Measurements from ENCODE around the gene SIN3A.

SIN3A gene

DNA sequence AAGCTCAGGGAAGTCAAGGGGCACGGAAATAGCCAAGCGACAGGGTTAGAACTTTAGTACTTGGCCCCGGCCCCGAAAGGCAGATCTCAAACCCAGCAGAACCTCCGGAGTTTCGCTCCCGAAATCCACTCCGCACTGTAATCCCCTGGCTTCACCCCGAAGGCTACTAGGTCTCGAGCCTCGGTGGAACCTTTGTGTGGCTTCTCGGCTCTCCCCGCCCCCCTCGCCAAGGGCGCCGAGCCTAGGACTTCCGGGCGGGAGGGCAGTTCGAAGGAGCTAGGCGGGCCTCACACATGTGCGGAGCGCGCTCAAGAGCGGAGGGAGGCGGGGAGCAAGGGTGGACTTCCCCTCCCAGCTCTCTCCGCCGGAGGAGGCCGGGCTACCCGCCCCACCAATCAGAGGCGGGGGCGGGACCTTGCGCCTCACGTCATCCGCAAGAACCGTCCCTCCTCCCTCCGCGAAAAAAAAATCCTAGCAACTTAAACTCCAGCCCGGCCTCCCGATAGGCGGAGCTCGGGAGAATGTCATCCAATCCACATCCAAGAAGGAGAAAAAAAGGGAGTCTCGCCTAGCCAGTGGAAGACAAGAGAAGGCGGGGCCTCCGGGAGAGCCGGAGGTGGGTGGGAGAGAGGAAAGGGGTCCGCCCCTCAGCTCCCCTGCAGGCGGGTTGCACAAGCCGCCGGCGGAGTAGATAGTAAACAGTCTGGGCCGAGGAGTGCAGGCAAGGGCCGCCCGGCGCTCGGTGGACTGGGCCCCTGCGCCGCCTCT is 2.4 kb upstream of the SIN3A start:
- H3K4me3 ChIP-seq (ENCODE audit: severe bottlenecking), result peak overlapping the region; percentile 75
- DNase-seq (ENCODE audit: low spot score) (peak; percentile 100), ATAC-seq (ENCODE audit: low read depth) (peak; percentile 35)
- H3K36me3 ChIP-seq (ENCODE audit: low read depth), result no peaks in the 10 kb centered on the region
- no peaks in the 10 kb centered on the region for H3K9me3 ChIP-seq (ENCODE audit: severe bottlenecking)
- H3K27me3 ChIP-seq (ENCODE audit: insufficient read depth, poor library complexity, severe bottlenecking), result no peaks in the 10 kb centered on the region
- peaks cover 6% of the 10 kb centered on the region for H3K4me1 ChIP-seq (ENCODE audit: insufficient read depth, poor library complexity, severe bottlenecking)
- TF ChIP-seq, protein P1, sequence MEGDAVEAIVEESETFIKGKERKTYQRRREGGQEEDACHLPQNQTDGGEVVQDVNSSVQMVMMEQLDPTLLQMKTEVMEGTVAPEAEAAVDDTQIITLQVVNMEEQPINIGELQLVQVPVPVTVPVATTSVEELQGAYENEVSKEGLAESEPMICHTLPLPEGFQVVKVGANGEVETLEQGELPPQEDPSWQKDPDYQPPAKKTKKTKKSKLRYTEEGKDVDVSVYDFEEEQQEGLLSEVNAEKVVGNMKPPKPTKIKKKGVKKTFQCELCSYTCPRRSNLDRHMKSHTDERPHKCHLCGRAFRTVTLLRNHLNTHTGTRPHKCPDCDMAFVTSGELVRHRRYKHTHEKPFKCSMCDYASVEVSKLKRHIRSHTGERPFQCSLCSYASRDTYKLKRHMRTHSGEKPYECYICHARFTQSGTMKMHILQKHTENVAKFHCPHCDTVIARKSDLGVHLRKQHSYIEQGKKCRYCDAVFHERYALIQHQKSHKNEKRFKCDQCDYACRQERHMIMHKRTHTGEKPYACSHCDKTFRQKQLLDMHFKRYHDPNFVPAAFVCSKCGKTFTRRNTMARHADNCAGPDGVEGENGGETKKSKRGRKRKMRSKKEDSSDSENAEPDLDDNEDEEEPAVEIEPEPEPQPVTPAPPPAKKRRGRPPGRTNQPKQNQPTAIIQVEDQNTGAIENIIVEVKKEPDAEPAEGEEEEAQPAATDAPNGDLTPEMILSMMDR (IDR thresholded peaks at IDR 0.05; ENCODE audit: poor library complexity, severe bottlenecking), result no peak
- peak overlapping the region; percentile 89 for H3K27ac ChIP-seq (ENCODE audit: poor library complexity, severe bottlenecking)

DNA sequence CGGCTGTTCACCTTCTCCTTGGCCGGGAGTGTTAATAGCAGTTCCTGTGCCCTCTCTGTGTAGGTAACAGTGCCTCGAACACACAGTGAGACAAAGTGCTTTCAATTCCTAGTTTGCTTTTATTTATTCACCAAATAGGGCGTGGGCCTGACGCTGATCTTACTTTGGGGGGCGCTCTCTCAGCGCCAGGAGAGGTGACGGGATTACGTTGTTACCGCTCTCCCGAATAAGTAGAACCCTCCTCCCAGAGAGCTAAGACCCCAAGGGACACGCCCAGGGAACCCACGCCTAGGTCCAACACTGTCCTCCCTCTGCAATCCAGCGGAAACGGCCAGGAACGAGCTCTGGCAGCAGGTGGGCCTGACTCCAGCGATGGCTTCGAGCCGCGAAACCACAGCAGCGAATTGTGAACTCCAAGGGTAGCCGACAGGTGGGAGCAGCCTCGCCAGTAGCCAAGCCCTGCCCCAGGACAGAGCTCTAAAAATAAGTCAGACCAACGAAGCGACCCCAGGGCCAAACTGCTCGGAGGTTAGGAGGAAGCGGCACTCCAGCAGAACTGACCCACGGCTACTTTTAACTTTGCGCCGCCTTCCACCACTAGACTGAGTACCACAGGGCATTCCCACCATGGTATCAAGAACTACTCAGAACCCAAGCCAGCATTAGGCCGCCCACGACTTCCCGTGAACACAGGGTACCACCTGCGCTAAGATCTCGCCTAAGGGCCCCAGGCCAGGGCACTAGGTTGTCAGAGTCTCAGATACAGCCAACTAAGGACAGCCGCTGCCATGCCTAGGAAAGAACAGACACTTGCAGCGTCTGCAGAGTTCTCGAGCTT is 1.6 kb upstream of the SIN3A start:
- no peaks in the 10 kb centered on the region for H3K9me3 ChIP-seq (ENCODE audit: severe bottlenecking)
- ATAC-seq (ENCODE audit: low read depth) (no peak), DNase-seq (ENCODE audit: low spot score) (peak; percentile 82)
- H3K4me3 ChIP-seq (ENCODE audit: severe bottlenecking), result peak overlapping the region; percentile 75
- H3K36me3 ChIP-seq (ENCODE audit: low read depth), result no peaks in the 10 kb centered on the region
- H3K27me3 ChIP-seq (ENCODE audit: insufficient read depth, poor library complexity, severe bottlenecking), result no peaks in the 10 kb centered on the region
- TF ChIP-seq, protein P1 (IDR thresholded peaks at IDR 0.05; ENCODE audit: poor library complexity, severe bottlenecking), result peak; percentile 30
- peaks cover 6% of the 10 kb centered on the region for H3K4me1 ChIP-seq (ENCODE audit: insufficient read depth, poor library complexity, severe bottlenecking)
- H3K27ac ChIP-seq (ENCODE audit: poor library complexity, severe bottlenecking), result peak overlapping the region; percentile 89

DNA sequence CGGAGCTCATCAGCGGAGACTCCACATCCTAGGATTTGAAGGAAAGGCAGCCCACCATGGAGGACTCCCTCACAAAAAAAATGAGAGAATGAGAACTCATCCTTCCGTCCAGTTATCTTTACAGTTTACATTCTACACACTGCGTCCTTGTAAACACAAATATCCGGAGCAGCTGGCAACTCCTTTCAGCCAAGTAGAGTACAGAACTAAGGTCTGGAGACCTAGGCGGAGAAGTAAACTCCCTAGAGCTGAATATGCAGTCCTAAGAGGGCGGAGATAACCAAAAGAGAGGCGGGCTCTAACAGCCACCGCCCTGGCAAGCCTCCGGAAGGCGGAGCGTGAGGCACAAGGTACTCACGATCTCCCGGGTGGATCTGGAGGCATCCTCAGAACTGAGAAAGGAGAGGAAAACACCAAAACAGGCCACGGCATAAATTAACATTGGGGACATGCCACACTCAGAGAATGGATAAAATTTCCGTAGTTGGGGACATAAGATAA is 924 bp upstream of the SIN3A start:
- H3K4me1 ChIP-seq (ENCODE audit: insufficient read depth, poor library complexity, severe bottlenecking), result peaks cover 6% of the 10 kb centered on the region
- H3K27ac ChIP-seq (ENCODE audit: poor library complexity, severe bottlenecking), result peak overlapping the region; percentile 89
- H3K9me3 ChIP-seq (ENCODE audit: severe bottlenecking), result no peaks in the 10 kb centered on the region
- peaks cover 2% of the 10 kb centered on the region; the same call in 1 of the 2 replicates for H3K36me3 ChIP-seq (ENCODE audit: low read depth)
- TF ChIP-seq, protein P1 (IDR thresholded peaks at IDR 0.05; ENCODE audit: poor library complexity, severe bottlenecking), result no peak
- DNase-seq (ENCODE audit: low spot score), result peak; percentile 92
- no peaks in the 10 kb centered on the region for H3K27me3 ChIP-seq (ENCODE audit: insufficient read depth, poor library complexity, severe bottlenecking)
- peak; percentile 24 for ATAC-seq (ENCODE audit: low read depth)
- peak overlapping the region; percentile 75 for H3K4me3 ChIP-seq (ENCODE audit: severe bottlenecking)

DNA sequence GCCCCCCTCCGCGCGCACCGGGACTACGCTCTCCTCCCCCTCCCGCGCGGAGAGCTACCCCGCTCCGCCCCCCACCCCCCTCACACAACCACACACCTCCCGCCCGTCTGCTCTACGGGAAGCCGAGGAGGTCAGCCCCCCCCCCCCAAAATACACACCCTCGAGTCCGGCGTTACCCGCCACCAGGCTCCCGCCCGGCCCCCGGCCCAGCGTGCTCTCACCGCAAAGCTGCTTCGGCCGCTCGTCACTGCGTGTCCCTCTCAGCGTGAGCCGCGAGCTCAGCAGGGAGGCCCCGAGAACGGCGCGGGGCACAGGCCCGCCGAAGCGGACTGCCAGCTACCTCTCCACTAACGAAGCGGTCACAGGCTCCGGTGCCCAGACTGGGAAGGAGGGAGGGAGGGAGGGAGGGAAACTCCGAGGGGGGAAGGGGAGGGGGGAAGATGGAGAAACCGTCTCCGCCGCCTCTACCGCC is 252 bp downstream of the SIN3A start:
- ATAC-seq (ENCODE audit: low read depth), result no peak
- no peak for DNase-seq (ENCODE audit: low spot score)
- H3K27ac ChIP-seq (ENCODE audit: poor library complexity, severe bottlenecking), result peak overlapping the region; percentile 89

More for the DNA sequence above, 252 bp downstream of the SIN3A start:
- peak overlapping the region; percentile 50 for H3K4me3 ChIP-seq (ENCODE audit: severe bottlenecking)
- H3K4me1 ChIP-seq (ENCODE audit: insufficient read depth, poor library complexity, severe bottlenecking), result peaks cover 6% of the 10 kb centered on the region
- no peaks in the 10 kb centered on the region for H3K9me3 ChIP-seq (ENCODE audit: severe bottlenecking)
- H3K27me3 ChIP-seq (ENCODE audit: insufficient read depth, poor library complexity, severe bottlenecking), result no peaks in the 10 kb centered on the region
- TF ChIP-seq, protein P1 (IDR thresholded peaks at IDR 0.05; ENCODE audit: poor library complexity, severe bottlenecking), result no peak
- peaks cover 5% of the 10 kb centered on the region; the same call in 1 of the 2 replicates for H3K36me3 ChIP-seq (ENCODE audit: low read depth)
